Kidney (tissue), 14 donors: Measurements from ENCODE around the gene BSDC1. TPM values are rescaled to one million over a fixed set of nuclear protein-coding genes. Genes with fewer than 3 reads are reported as not detected.

Experiments
- DNase-seq, 5 donors: peaks; one replicate each; pipeline ENCODE4 v3.0.0-alpha.2; 2013 to 2020
- FAIRE-seq: peaks from 2 replicates; lab custom pipeline; 2012; peaks lifted over from hg19 to GRCh38; lab: Jason Lieb, UNC
- H3K27ac ChIP-seq, 2 donors: one replicate each; pipeline ENCODE4 v1.7.0; 2013; ENCODE audit warnings: low read depth in 2 of 2, low read length in 2 of 2, inconsistent platforms in 1 of 2
- H3K27me3 ChIP-seq: one replicate; pipeline ENCODE4 v1.7.1; 2013; ENCODE audit warnings: low read length, inconsistent platforms; ENCODE audit not compliant: control insufficient read depth, insufficient read depth
- H3K36me3 ChIP-seq, 3 donors: one replicate each; pipeline versions ENCODE4 v1.7.0 to v1.7.1; 2013; ENCODE audit warnings: low read length in 3 of 3, control low read depth in 1 of 3, inconsistent platforms in 1 of 3; ENCODE audit not compliant: insufficient read depth in 3 of 3, control insufficient read depth in 2 of 3
- H3K4me1 ChIP-seq, 3 donors: one replicate each; pipeline versions ENCODE4 v1.7.0 to v1.7.1; 2013; ENCODE audit warnings: low read length in 3 of 3, inconsistent platforms in 1 of 3, low read depth in 1 of 3; ENCODE audit not compliant: control insufficient read depth in 2 of 3, insufficient read depth in 2 of 3
- H3K4me3 ChIP-seq, 3 donors: one replicate each; pipeline versions ENCODE4 v1.7.0 to v1.8.1; 2013; ENCODE audit warnings: low read length in 3 of 3, control low read depth in 1 of 3, inconsistent platforms in 1 of 3
- H3K9ac ChIP-seq, 3 donors: one replicate each; pipeline versions ENCODE4 v1.7.0 to v1.7.1; 2013; ENCODE audit warnings: low read length in 3 of 3, control low read depth in 1 of 3, inconsistent platforms in 1 of 3
- H3K9me3 ChIP-seq, 3 donors: one replicate each; pipeline versions ENCODE4 v1.7.0 to v1.7.1; 2013; ENCODE audit warnings: low read length in 3 of 3, control low read depth in 1 of 3, inconsistent platforms in 1 of 3; ENCODE audit not compliant: control insufficient read depth in 2 of 3, insufficient read depth in 1 of 3
- intact Hi-C: fragments of 100-400 bp; cut with DNase I; formaldehyde crosslinking; loops from one replicate; pipeline ENCODE4 v1.11.1; 2022
- polyA plus RNA-seq: library from polyadenylated mRNA; stranded (reverse); fragments of 350-450 nt; fragmentation: Illumina TruSeq; extraction: RNeasy Lipid Tissue Mini Kit (QIAGEN cat#74804); gene quantifications from one replicate; pipeline ENCODE4 v1.2.3, GENCODE V29; 2014; ENCODE audit warnings: low read depth, low replicate concordance; ENCODE audit not compliant: insufficient read depth
- total RNA-seq: library from RNA; stranded (reverse); fragmentation: NEBNext Ultra II Directional; extraction: Animal tissue kit (Norgen Biotek cat#: 25700); gene quantifications from one replicate; pipeline ENCODE4 v1.2.1, GENCODE V29; 2021
- TF ChIP-seq, protein P1 (sequence below): IDR thresholded peaks from 3 replicates; pipeline ENCODE4 v1.5.1; 2012; ENCODE audit warnings: mild to moderate bottlenecking, moderate library complexity, borderline replicate concordance; ENCODE audit not compliant: insufficient read depth; ENCODE audit errors: extremely low read depth
- donor health status: control.
- donor health status: control.
- donor health status: control.
- donor health status: control.
- donor health status: control.
- donor health status: DM: yes; HTN: yes; CAD: no.
- donor health status: Normal renal cell carcinoma (clear cell type).

Gene BSDC1
- total and polyA plus RNA-seq, 2 donors from 2014 or later, result 40.2 to 61.7 TPM

DNA sequence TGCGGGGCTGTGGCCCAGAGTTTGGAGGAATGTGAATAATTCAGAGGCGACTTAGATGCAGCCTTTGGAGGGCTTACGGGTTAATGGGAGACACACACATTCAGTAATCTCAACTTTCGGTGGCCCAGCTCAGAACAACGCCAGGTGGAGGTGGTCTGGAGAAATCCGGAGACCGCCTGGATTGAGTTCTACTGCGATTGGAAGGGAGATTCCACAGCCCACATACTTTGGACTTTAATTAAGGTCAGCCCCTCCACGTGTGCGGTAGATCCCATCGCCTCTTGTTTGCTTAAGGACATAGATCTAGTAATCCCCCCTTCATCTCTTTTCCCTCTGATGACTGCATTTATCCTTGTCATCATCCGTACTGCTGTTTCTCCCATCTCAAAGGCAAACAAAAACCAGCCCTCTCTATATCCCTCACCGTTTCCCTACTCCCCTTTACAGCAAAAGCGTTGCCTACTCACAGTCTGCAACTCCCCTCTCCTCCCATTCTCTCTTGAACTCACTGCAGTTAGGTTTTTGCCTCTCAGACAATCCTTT, 720 bp upstream of the BSDC1 start:
- TF ChIP-seq, protein P1, sequence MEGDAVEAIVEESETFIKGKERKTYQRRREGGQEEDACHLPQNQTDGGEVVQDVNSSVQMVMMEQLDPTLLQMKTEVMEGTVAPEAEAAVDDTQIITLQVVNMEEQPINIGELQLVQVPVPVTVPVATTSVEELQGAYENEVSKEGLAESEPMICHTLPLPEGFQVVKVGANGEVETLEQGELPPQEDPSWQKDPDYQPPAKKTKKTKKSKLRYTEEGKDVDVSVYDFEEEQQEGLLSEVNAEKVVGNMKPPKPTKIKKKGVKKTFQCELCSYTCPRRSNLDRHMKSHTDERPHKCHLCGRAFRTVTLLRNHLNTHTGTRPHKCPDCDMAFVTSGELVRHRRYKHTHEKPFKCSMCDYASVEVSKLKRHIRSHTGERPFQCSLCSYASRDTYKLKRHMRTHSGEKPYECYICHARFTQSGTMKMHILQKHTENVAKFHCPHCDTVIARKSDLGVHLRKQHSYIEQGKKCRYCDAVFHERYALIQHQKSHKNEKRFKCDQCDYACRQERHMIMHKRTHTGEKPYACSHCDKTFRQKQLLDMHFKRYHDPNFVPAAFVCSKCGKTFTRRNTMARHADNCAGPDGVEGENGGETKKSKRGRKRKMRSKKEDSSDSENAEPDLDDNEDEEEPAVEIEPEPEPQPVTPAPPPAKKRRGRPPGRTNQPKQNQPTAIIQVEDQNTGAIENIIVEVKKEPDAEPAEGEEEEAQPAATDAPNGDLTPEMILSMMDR, result no peak
- Histone ChIP-seq H3K9ac (peak overlapping the region; percentile 74 to 98 (median 85)), H3K9me3 (no peaks in the 10 kb centered on the region), H3K4me3 (peak overlapping the region; percentile 86 to 96 (median 92)), H3K4me1 (peaks cover 0 to 11% (median 7%) of the 10 kb centered on the region in 3 donors), H3K27me3 (no peaks in the 10 kb centered on the region), H3K27ac (peak overlapping the region; percentile 86 to 95), H3K36me3 (peaks cover 0 to 10% (median 5%) of the 10 kb centered on the region in 3 donors)
- intact Hi-C loops, result no loop called here
- FAIRE-seq (no peak), DNase-seq (no peak)

DNA sequence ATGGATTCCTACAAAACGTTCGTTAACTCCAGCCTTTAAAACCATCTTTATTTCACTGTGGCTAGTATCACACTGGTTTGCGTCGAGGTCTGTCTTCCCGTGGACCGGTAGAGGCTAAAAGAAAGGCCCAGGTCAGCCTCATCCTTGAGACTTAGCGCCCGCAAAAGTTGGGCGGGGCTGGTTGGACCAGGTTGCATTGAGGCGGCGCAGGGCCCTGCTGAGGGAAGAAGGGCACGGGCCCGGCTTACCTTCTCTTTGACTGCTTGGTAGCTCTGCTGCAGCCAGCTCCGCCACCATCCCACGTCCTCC, 455 bp downstream of the BSDC1 start:
- H3K36me3 ChIP-seq, result peaks cover 4 to 15% (median 5%) of the 10 kb centered on the region in 3 donors
- FAIRE-seq, result no peak
- intact Hi-C loops, result no loop called here
- no peaks in the 10 kb centered on the region for H3K9me3 ChIP-seq
- peaks cover 0 to 11% (median 7%) of the 10 kb centered on the region in 3 donors for H3K4me1 ChIP-seq
- DNase-seq, result peak in 1 of 5 donors; percentile 83
- TF ChIP-seq, protein P1, result no peak
- no peaks in the 10 kb centered on the region for H3K27me3 ChIP-seq
- H3K27ac ChIP-seq, result peak overlapping the region; percentile 86 to 95
- peak overlapping the region; percentile 74 to 92 (median 90) for H3K9ac ChIP-seq
- peak overlapping the region; percentile 86 to 96 (median 94) for H3K4me3 ChIP-seq

DNA sequence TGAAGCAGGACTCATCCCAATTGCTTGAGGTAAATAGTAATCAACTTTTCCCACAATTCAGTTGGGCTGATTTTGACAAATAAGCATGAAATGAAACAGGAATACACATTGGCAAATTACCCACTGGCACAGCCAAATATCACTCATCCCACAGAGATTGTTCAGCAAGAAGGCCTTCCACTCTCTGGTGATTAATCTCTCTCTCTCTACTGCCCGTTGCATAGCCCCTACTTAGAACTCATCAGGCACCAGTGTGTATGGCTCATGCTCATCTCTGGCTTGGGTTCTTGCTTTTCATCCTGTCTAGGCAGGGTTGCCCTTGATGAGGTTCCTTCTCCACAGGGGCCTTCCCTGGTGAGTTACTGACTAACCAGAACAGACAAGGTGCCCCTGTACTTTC, 1.1 kb downstream of the BSDC1 start:
- H3K27me3 ChIP-seq, result no peaks in the 10 kb centered on the region
- intact Hi-C loops, result no loop called here
- DNase-seq (no peak), FAIRE-seq (no peak)
- H3K36me3 ChIP-seq, result peaks cover 5 to 15% (median 7%) of the 10 kb centered on the region in 3 donors
- H3K9me3 ChIP-seq, result no peaks in the 10 kb centered on the region
- peak overlapping the region; percentile 75 to 92 (median 90) for H3K9ac ChIP-seq
- H3K27ac ChIP-seq, result no peak overlapping the region
- peak overlapping the region; percentile 86 to 96 (median 94) for H3K4me3 ChIP-seq
- peaks cover 0 to 11% (median 7%) of the 10 kb centered on the region in 3 donors for H3K4me1 ChIP-seq
- TF ChIP-seq, protein P1, result no peak
